ENCODE data around the gene PRKACB.

- no peak for TF ChIP-seq POLR2AphosphoS5 (IDR thresholded peaks at IDR 0.05; ENCODE audit: low read depth, low read length)
- TF ChIP-seq GABPA (IDR thresholded peaks at IDR 0.05; ENCODE audit: borderline replicate concordance, insufficient read depth, low read length) = no peak
- TF ChIP-seq MAFK (IDR thresholded peaks at IDR 0.05; ENCODE audit: low read depth, low read length) = no peak
- TF ChIP-seq CREB1 (IDR thresholded peaks at IDR 0.05) = no peak
- TF ChIP-seq CTCF (IDR thresholded peaks at IDR 0.05; ENCODE audit: control extremely low read depth in 1 of 3, insufficient read depth in 1 of 3, low read depth in 1 of 3, low read length in 3 of 3) = no peak
- TF ChIP-seq KDM1A (IDR thresholded peaks at IDR 0.05; ENCODE audit: borderline replicate concordance, low read length) = no peak
Observed at GRCh38 chr1:84254703-84255238, 110.7 kb downstream of the PRKACB start.

Measured in H1 (cell line).